Measurements from ENCODE around the gene OMP. TPM values are rescaled to one million over a fixed set of nuclear protein-coding genes. Genes with fewer than 3 reads are reported as not detected.

The OMP gene
- total RNA-seq, 4 donors from 2014 or later: 1.0 to 2.1 TPM; not detected in 2

DNA sequence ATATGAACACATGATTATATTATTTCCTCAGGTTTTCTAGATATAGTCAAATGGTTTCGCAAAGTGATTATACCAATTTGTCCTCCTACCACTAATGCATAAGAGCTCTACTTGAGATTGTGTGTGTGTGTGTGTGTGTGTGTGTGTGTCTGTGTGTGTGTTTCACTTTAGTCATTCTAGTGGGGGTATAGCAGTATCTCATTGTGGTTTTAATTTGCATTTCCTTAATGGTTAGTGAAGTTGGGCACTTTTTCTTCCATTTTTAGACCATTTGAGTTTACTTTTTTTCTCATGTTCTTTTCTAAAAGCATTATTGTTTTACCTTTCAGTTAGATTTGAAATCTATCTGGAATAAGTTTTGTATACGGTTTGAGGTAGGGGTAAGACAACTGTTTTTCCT lies 23.0 kb upstream of the OMP start:
- no peak overlapping the region for H3K4me3 ChIP-seq
- no peaks in the 10 kb centered on the region for H3K36me3 ChIP-seq
- TF ChIP-seq POLR2A (IDR thresholded peaks at IDR 0.05): no peak
- TF ChIP-seq, protein P1, sequence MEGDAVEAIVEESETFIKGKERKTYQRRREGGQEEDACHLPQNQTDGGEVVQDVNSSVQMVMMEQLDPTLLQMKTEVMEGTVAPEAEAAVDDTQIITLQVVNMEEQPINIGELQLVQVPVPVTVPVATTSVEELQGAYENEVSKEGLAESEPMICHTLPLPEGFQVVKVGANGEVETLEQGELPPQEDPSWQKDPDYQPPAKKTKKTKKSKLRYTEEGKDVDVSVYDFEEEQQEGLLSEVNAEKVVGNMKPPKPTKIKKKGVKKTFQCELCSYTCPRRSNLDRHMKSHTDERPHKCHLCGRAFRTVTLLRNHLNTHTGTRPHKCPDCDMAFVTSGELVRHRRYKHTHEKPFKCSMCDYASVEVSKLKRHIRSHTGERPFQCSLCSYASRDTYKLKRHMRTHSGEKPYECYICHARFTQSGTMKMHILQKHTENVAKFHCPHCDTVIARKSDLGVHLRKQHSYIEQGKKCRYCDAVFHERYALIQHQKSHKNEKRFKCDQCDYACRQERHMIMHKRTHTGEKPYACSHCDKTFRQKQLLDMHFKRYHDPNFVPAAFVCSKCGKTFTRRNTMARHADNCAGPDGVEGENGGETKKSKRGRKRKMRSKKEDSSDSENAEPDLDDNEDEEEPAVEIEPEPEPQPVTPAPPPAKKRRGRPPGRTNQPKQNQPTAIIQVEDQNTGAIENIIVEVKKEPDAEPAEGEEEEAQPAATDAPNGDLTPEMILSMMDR (IDR thresholded peaks at IDR 0.05): no peak
- H3K4me1 ChIP-seq: peaks cover 0 to under 1% of the 10 kb centered on the region in 2 donors
- DNase-seq: no peak
- no peaks in the 10 kb centered on the region for H3K9me3 ChIP-seq
- H3K27me3 ChIP-seq: no peaks in the 10 kb centered on the region
- H3K27ac ChIP-seq: no peak overlapping the region
- intact Hi-C loops (cut with DNase I; ENCODE audit: low total_unique reads): no loop called here

DNA sequence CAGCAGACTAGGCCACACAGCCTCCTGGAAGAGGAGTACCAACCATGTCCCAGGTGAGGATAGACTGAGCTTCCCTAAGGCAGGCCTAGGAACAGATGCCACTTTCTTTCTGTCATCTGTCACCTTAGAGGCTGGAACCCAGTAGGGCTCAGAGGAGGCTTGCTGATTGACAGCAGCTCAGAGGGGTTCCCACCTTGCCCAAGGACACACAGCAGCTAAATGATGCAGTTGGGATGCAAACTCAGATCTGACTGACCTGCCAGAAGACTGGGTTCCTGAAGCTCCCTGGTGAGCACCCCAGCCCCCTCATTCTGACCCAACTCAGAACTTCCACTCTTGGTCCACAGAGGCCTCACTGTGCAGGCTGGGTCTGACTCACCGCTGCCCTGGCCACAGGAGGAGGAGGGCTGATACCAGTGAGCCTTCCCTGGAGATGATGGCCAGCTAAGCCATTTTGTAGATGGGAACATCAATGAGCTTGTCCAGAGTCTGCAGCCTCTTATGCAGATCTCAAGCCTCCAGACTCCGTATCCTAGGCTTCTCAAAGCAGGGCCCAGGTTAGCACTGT lies 21.9 kb upstream of the OMP start:
- no peaks in the 10 kb centered on the region for H3K27me3 ChIP-seq
- H3K9me3 ChIP-seq: no peaks in the 10 kb centered on the region
- H3K27ac ChIP-seq: no peak overlapping the region
- no peak overlapping the region for H3K4me3 ChIP-seq
- no peaks in the 10 kb centered on the region for H3K36me3 ChIP-seq
- no peaks in the 10 kb centered on the region for H3K4me1 ChIP-seq
- TF ChIP-seq, protein P1 (IDR thresholded peaks at IDR 0.05): no peak
- TF ChIP-seq POLR2A (IDR thresholded peaks at IDR 0.05): no peak
- intact Hi-C loops (cut with DNase I; ENCODE audit: low total_unique reads): no loop called here
- DNase-seq: peak in 1 of 2 donors; percentile 9

DNA sequence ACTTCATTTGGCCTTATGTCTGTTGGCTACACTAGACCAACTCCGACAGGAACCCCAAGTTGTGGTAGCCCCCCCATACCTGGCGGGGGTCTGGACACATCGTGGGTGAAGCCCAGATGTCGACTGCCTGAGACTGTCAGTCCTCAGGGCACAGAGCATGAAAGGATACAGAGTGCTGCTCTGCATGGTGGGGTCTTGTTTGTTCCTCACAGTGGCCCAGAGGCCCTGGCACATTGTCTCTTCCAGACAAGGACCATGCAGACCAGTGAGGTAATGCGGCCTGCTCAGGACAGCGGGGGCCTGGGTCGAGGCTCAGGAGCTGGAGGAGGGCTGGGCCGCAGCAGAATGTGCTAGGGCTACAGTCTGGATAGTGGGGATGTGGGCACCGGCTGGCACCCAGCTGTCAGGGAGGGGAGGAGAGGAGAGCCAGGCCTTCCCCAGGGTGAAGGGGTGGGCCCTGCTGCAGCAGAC lies 21.2 kb upstream of the OMP start:
- intact Hi-C loops (cut with DNase I; ENCODE audit: low total_unique reads): no loop called here
- Histone ChIP-seq H3K36me3 (no peaks in the 10 kb centered on the region), H3K4me3 (no peak overlapping the region), H3K4me1 (no peaks in the 10 kb centered on the region), H3K27me3 (no peaks in the 10 kb centered on the region), H3K9me3 (no peaks in the 10 kb centered on the region), H3K27ac (no peak overlapping the region)
- peak; percentile 7 to 11 for DNase-seq
- TF ChIP-seq, protein P1 (IDR thresholded peaks at IDR 0.05): no peak
- TF ChIP-seq POLR2A (IDR thresholded peaks at IDR 0.05): no peak

DNA sequence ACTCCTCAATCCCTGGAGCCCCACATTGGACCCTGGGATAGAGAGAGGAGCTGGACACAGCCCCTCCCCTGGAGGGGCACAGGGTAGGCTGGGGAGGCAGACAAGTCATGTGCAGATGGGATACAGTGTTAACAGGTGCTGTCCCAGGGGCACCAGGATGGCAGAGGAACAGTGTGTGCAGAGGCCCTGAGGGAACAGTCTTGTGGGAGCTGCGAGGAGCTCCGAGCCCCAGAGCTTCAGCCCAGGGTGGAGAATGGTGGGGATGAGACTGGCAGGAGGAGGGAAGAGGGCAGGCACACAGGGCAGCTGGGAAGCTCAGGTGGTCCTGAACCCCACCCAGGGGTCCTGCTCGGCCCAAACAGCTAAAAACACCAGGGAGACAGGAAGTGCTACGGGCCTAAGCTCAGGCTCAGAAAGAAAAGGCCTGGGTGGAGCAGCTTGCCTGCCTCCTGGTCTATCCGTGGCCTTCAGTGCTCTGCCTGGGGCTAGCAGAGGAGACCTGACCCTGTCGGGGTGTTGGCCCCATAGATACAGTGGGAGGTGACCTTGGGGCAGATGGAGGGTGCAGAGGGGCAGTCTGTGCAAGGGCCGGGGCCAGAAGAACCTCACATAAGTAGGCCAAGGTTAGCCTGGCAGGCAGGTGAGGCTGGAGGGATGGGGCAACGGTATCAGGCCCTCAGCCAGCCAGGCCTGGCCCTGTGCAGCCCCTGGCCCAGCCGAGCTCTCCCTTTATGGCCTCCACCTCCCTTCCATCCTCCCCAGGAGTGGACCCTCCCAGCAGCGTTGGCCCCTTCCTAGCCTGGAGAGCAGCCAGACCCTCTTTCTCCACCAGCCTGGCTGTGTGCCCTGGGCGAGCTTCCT lies 20.4 kb upstream of the OMP start:
- peak in 1 of 2 donors; percentile 10 for DNase-seq
- intact Hi-C loops (cut with DNase I; ENCODE audit: low total_unique reads): no loop called here
- no peaks in the 10 kb centered on the region for H3K36me3 ChIP-seq
- H3K27ac ChIP-seq: peak overlapping the region; percentile 3 to 54
- no peak overlapping the region for H3K4me3 ChIP-seq
- no peaks in the 10 kb centered on the region for H3K9me3 ChIP-seq
- TF ChIP-seq POLR2A (IDR thresholded peaks at IDR 0.05): no peak
- TF ChIP-seq, protein P1 (IDR thresholded peaks at IDR 0.05): no peak
- no peaks in the 10 kb centered on the region for H3K27me3 ChIP-seq
- no peaks in the 10 kb centered on the region for H3K4me1 ChIP-seq

Measured in uterus (tissue), 4 donors.